NAMALWA (cell line): ENCODE data around the gene LRRC7.
A peak's percentile ranks its signal among the peaks of the same experiment; 100 is the strongest.
"Not testable (repeated sequence)": the region's sequence is repeated elsewhere in the genome, so short reads cannot be mapped to it uniquely, and the experiment has no call there.

Experiments
- DNase-seq: peaks from one replicate; pipeline ENCODE4 v3.0.0-alpha.2; 2015; ENCODE audit warnings: low spot score

Gene LRRC7

DNA sequence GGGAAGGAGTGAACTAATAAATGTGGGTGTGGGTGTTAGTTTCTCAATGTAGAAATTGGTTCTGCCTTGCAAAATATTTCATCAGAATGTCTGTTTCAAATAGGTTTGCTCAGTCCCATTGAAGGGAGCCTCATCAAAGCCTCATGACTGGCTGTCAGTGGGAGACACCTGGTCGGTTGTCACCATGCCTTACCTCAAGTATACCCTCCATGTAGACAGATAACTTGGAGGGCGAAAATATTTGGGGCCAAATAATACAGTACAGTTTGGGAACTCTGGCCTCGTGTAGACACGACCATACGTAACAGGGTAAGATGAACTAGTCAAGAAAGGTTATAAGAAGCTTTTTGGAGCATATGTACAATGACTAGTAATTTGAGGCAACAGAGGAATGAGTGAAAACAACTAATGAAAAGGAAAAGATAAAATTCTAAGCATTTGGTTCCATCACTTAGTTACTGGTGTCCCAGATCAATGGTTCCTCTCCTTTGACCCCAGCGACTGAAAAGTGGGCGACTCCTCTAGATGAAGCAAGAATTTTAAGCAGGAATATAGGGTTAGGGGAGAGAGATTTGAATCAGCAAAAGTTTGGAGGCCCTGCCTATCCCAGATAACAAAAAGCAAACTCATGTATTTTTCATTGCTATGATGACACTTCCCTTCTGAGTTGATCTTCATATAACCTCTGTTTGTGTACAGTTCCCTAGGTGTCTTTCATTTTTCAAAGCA lies 473.8 kb downstream of the LRRC7 start:
- no peak for DNase-seq

DNA sequence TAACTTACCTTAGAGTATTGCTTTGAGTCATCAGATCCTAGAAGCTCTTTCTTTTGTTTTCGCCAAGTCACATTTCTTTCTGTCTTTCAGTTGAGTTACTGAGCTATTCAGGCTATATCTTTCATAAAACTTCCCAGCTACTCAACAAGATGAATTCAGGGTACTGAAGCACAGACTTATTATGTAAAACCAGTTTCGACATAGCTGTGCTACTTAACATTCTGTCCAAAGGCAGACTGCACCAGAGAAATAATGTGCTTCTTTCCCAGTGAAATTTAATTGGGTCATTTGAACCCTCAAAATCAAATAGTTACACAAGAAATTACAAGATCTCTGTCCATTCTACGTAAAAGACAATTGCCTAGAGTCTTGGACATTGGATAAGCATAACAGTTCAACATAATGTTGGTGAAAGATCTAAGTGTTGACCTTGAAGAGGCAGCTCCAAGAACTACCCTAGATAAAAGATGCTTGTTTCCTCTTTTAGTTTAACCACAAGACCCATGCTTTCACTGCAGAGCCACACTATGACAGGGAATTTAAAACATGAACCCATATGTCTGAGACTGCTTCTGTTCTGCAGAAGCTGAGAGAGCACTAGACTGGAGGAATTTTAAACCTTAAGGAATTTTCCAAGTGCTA lies 474.5 kb downstream of the LRRC7 start:
- DNase-seq, result no peak

DNA sequence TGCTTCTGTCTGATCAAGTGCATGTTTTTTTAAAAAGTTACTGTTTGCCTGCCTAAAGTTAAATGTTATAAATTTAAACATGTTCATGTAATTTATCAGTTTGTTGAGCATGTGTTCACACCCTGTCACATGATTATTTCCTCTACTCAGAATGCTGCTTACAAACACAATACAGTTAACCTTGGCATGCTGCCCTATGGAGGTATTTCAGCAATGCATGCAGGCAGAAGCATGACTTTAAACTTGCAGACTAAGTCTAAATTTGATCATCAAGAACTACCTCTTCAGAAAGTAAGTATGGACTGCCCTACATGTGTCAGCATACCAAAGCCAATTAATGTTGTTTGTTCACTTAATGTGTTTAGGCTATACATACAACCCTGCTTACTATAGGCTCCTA lies 476.1 kb downstream of the LRRC7 start:
- no peak for DNase-seq

DNA sequence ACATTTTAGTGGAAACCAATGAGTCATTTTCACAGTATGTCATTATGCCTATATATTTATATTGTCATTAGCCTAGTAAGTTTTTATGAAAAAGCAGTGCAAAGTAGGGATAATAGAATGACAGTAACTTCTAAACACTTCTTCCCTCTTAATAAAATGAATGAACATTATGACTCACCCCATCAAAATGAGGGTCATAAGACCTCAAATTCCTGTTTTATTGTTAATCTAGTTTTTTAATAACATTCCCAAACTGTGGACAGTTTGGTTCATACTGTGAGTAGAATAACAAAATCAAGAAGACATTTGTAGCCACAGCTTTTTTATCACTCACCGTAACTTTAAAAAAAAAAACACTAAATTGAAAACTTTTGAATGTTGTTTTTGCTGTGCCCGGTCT lies 477.1 kb downstream of the LRRC7 start:
- DNase-seq, result no peak

DNA sequence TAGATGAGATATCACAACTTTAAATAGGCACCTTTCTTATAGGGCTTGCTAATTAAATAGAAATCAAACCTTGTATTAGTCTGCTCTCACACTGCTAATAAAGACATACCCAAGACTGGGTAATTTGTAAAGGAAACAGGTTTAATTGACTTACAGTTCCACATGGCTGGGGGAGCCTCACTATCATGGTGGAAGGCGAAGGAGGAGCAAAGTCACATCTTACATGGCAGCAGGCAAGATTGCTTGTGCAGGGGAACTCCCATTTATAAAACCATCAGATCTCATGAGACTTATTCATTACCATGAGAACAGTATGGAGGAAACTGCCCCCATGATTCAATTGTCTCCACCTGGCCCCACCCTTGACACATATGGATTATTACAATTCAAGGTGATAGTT lies 477.9 kb downstream of the LRRC7 start:
- not testable (repeated sequence) for DNase-seq

DNA sequence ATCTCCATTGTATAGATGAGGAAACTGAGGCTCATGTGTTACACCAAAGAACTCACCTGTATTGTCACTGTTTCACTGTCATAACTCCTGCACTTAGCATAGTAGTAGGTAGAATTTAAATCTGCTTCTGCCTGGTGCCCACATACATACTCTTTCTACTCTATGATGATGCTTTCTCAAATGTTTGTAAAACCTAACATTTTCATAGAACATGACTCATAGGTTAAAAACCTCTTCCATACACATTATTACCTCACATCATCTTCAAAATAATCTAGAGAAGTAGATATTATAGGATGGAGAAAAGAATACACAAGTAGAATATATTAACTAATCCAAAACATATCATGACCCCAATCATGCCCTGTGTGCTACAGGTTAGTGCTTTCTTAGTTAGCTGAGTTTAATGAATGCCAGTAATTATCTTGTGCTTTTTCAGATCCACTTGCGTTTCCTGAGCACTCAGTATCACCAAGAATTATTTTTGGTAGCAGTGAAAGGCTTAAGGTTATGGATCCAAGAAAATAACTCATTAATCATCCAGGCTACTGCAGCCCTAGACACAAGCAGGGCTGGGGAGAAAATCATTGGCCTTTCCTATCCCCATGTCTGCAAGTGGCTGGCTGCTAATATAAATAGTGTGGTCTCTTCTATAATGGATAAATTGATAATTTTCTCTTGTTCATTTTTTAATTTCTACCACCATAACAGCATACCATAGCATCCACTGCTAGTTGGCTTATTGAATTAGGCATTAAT lies 480.8 kb downstream of the LRRC7 start:
- no peak for DNase-seq

DNA sequence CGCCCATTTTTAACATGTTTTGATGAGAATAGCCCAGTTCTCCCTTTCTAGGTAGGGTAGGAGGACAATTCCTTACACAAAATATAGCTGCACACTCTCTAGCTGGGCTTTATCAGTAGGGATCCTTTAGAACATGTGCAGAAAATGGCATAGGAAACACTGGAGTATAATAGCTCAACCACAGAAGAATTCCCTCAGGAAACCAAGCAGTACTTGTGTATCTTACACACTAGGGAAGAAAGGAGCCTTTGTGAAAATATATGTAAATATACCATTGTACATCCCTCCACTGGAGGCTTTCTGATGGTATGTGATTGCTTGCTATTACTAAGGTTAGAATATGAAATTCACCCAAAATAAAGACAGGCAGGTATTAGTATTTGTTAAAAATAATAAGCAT lies 484.2 kb downstream of the LRRC7 start:
- DNase-seq, result no peak

DNA sequence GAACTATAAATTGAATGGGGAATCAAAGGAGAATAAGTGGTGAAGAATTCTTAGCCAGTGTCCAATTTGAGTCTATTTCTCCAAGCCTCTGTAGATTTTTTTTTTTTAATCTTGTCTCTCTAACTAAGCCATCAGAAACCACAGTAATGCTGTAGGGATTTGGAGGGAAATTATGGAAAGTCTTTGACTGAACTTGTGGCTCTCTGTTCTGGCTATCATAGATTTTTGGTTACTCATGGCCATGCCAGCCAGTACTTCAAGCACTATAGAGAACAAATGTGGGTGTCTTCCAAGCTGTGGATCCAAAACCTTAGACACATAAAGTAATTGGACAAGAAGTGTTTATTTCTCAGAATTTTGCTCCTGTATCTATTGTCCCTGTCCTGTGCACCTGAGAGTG lies 489.8 kb downstream of the LRRC7 start:
- DNase-seq, result no peak

DNA sequence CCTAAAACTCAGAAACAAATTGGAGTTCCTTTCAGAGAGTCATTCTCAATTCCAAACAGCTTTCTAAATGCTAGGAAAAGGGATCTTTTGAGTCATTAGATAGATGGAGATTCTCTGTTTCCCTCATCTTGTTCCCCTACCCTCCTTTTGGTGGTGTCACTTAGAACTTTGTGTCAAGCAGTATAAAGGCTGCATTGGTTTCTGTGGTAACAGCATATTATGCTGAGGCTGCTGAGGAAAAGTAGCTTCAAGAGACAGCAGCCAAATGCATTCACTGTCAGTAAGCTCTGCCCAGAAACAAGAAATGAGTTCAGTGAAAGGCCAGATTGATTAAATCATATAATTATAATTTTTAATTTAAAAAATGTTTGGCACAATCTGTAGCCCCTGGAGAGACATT lies 493.5 kb downstream of the LRRC7 start:
- no peak for DNase-seq

DNA sequence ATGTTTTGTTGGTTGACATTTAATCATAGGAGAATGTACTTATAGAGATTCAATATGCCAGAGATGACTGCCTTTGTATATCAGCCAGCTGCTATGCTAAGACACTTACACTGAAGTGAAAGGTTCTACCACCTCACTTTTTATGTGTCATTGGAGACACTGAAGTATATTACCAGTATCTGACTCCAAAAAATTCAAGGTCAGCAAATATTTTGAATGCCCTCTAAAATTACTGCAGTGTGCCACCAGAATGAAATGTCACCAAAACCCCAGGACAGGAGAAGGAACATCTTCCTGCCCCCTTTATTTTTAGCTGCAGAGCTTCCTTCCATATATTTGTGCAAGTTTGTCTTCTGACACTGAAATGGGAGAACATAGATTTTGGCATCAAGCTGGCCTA lies 496.1 kb downstream of the LRRC7 start:
- no peak for DNase-seq

DNA sequence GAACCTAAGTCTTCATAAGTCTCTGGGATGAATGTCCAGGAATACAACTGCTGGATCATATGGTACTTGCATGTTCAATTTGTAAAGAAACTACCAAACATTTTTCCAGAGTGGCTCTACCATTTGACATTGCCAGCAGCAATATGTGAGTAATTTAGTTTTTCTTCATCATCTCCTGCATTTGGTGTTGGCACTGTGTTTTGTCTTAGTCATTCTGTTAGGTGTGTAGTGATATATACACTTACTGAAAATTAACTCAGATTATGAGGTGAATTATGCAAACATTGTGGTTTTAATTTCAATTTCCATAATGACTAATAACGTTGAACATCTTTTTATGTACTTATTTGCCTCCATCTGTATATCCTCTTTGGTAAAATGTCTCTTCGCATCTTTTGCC lies 499.0 kb downstream of the LRRC7 start:
- DNase-seq, result no peak

DNA sequence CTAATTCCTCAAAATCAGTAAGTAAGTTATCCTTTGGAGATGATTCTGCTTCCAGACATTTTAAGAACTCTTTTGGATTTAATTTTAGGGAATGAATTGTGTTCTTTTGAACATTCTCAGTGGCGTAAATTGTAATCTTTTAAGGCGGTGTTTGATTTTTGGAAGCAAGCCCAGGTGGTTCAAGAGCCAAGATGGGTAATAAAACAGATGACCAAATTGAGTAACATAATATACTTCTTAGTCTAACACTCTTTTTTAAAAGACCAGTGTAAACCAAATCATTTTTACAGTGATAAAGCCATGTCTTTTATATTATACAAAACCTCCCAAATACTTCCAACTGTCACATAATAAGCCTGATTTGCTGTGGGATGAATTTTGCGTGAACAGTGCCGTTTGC lies 503.9 kb downstream of the LRRC7 start:
- DNase-seq, result no peak

DNA sequence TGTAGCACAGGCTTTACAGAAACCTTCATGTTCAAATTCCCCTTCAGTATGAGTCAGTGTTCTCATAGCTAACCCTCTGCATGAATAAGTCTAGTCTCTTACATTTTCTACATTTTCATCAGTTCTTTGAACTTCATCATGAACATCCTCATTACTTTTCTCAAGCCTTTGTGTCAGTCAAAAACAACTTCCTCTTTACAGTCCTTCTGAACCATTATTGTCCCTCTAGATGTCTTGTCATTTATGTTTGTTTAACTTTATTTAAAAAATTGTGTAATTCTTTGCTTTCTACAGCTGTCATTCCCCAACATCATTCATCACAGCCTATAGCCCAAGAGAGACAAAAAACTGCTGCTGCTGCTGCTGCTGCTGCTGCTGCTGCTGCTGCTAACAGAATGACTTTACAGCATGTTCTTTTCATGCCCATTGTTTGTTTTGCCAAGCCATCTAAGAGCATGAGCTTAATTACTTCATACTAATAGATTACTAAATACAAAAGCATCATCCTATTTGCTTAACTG lies 504.6 kb downstream of the LRRC7 start:
- DNase-seq, result no peak

DNA sequence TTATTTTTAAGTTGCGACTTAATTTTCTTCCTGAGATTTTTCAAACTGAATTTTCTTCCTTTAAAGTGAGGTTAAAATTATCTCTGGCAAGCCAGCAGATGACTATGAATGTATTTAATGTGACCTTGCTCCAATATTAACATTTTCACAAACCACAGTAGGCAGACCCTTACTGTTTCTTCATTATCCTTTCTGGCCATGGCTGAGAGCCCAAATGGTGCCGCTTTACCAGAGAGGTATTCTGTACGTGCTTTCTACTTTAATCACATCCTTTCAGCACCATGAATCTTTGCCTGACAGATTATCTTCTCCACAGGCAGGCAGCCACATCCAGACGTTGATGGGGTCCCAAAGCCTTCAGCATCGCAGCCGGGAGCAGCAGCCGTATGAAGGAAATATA lies 508.0 kb downstream of the LRRC7 start:
- DNase-seq, result no peak

DNA sequence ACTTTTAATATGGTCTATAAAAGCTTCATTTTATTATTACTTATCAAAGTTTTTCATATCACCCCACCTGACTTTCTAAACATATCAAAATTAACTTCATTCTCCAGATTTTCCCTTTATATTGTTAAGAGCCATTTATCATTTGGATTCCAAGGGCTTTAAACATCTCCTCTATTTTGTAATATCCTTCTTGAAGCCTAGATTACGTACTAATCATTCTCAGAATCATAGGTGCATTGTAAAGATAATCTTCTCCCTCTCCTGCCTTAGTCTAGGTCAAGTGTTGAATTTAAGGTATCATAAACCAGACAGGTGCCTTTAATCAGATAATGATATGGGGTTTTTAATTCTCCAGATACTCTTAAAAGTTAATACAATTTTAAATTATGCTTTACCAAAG lies 509.3 kb downstream of the LRRC7 start:
- DNase-seq, result no peak

DNA sequence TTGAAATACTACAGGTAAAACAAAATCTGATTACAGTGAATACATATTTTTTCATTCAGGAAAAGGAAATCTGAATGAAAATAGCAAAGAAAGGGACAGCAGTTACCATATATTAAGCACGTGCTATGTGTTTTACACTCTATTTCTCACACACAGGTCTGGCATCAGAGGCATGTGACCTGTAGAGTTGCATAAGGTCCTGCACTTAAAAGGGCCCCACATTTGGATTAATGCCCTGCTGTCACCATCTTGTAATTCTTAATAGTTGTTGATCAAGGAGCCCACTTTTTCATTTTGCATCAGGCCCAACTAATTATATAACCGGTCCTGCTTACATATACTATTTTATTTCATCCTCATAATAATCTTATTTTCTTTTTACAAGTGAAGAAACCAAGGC lies 511.8 kb downstream of the LRRC7 start:
- no peak for DNase-seq

DNA sequence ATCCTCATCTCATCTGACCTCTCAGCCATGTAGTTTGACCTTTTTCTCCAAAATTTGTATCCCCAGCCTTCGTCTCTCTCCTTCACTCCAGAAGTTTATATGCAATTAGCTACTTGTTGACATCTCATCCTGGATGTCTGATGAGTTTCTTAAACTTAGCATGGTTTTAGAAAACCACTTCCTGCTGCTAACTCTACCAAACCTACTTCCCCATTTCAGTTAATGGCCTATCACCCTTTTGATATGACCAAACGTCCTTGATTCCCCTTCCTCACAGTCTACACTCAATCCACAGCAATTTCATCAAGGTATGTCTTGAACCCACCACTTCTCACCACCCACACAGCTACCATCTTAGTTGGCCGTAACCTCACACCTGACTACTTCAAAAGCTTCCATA lies 515.8 kb downstream of the LRRC7 start:
- peak; percentile 43 for DNase-seq

DNA sequence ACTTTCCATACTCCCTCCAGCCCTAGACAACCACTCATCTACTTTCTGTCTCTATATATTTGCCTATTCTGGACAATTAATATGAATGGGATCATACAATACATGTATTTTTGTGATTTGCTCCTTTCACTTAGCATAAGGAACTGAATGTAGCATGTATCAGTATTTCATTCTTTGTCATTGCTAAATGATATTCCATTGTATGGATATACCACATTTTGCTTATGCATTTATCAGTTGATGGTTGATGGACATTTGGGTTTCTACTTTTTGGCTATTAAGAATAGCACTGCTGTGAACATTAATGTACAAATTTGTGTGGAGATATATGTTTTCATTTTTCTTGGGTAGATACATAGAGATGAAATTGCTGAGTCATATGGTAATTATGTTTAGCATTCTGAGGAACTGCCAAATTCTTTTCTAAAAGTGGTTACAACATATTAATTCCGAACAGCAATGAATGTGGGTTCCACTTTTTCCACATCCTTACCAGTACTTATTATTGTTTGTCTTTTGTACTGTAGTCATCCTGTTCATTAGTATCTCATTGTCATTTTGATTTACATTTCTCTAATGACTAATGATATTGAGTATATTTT lies 516.7 kb downstream of the LRRC7 start:
- DNase-seq, result no peak

DNA sequence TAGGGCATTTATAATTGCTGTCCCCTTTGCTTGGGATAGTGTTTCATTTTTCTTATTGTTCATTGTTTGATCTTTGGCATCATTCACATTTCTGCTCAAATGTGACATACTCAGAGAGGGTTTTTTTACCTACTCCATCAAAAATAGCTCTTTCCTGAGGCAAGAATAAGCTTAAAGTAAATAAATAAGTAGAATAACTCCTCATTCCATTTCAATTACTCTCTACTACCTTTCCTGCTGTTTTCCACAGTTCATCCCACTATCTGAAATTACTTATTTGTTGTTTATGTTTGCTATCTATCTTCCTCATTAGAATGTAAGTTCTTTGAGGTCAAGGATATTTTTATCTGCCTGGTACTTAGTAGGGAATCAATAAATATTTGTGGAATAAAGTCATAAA lies 517.8 kb downstream of the LRRC7 start:
- no peak for DNase-seq

DNA sequence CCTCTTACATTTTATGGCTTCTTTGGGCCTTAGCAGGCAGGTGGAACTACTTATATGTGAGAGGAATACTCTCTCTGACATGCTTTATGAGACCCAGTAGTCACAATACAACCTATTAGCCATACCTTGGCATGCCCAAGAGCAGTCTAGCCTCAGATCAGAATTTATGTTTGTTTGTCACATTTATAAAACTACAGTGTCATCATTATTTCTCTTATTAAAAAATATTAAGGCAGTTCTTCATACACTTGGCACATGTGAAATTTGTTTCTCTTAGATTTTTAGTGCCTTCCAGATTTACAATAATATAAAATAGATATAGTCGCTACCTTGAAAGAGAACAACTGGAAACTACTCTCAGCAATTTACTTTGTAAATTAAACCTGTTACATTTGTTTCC lies 519.2 kb downstream of the LRRC7 start:
- DNase-seq, result no peak

DNA sequence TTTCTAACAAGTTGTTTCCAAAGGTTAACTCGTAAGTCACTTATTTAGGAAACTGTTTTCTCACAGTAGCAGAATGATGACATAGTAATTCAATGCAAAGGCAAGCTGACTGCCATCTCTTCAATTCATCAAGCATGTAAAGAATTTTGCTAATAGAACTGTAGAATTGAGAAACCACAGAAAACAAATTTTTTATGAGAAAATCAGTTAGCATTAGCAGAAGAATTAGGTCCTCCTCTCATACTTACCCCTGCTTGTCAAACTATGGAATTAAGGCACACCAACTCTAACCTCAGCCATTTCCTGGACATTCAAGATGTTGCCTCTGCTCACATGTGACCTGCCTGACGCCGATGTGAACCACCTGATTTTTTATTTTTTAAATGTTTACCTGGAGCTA lies 522.4 kb downstream of the LRRC7 start:
- no peak for DNase-seq

DNA sequence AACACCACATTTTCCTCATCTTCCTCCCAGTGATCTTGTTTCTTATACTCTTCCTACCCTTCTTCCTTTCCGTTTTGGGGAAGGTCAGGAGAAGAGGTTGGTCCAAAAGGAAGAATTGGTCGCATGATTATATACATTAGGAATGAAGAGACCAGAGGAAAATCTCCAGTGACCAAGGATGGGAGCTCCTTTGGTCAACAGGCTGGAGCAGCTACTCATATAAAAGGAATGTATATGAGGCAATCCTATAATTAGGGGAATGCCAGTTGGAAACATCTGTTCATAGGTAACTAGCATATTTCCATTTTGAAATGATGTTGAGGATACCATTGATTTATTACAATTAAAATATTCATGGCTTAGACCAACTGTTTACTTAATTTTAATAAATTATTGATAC lies 523.2 kb downstream of the LRRC7 start:
- no peak for DNase-seq

DNA sequence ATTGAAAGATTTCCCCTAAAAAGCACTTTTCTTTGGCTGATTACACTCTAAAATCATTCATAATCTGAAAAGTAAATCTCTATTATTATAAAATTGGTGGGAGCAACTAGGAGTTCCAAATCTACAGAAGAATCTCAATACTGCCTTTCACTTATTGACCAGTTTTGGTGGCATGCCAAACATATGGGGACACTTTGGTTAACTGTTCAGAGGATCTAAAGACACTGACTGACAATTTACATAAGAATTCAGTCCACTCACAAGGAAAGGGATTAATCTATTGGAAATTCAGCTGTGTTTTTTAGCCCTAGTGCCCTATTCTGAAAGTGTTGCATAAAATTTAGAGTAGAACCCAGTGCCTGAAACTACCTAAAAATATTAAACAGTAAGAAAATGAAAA lies 524.1 kb downstream of the LRRC7 start:
- DNase-seq, result no peak
